Measurements from ENCODE around the gene ADAMTSL5.
A peak's percentile ranks its signal among the peaks of the same experiment; 100 is the strongest.
"Not testable (repeated sequence)": the region's sequence is repeated elsewhere in the genome, so short reads cannot be mapped to it uniquely, and the experiment has no call there.

ADAMTSL5 gene

DNA sequence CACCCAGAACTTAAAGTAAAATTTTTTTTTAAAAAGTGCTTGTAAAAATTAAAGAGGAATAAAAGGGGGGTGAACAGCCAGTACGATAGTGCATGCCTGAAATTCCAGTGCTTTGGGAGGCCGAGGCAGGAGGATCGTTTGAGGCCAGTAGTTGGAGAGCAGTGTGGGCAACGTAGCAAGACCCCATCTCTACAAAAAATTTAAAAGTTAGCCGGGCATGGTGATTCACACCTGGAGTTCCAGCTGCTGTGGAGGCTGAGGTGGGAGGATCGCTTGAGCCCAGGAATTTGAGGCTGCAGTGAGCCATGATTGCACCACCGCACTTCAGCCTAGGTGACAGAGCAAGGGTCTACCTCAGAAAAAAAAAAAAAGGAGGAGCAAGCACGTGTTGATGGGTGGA, 7.8 kb downstream of the ADAMTSL5 start:
- no peak for DNase-seq (ENCODE audit: low read depth)
- TF ChIP-seq, protein P1, sequence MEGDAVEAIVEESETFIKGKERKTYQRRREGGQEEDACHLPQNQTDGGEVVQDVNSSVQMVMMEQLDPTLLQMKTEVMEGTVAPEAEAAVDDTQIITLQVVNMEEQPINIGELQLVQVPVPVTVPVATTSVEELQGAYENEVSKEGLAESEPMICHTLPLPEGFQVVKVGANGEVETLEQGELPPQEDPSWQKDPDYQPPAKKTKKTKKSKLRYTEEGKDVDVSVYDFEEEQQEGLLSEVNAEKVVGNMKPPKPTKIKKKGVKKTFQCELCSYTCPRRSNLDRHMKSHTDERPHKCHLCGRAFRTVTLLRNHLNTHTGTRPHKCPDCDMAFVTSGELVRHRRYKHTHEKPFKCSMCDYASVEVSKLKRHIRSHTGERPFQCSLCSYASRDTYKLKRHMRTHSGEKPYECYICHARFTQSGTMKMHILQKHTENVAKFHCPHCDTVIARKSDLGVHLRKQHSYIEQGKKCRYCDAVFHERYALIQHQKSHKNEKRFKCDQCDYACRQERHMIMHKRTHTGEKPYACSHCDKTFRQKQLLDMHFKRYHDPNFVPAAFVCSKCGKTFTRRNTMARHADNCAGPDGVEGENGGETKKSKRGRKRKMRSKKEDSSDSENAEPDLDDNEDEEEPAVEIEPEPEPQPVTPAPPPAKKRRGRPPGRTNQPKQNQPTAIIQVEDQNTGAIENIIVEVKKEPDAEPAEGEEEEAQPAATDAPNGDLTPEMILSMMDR (conservative IDR thresholded peaks at IDR 0.05; ENCODE audit: low read length) = no peak
- H3K4me3 ChIP-seq (ENCODE audit: low read length) = no peak overlapping the region

DNA sequence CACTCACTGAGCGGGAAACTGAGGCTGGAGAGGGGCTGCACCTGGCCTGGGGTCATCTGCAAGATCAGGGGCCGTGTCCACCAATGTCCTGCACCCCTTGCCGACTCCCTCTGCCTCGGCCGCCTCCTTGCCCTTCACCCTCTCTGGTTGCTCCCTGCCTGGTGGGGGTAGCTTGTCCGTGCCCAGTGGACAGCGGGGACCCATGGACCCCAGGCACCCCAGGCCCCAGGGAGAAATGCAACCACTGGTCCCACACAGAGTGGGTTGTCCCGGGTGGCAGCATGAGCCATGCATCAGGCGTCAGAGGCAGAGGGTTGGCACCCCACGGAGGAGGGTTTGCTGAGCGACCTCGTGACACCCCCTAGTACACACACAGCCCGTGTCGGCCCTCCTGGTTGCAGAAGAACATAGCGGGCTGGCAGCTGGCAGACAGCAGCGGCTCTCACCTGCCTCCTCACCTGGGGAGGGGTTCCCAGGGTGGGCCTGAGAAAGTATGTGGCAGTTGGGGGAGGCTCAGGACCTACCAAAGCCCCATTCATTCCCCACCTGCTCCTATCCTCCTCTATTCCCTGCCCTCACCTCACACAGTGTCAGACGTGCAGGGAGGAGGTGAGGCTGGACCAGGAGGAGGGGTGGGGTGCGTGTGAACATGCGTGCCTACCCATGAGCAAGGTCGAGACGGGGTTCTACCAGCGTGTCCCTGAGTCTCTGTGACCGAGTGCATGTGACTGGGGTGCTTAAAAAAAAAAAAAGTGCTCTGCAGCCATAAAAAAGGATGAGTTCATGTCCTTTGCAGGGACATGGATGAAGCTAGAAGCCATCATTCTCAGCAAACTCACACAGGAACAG, 8.7 kb downstream of the ADAMTSL5 start:
- no peak for DNase-seq (ENCODE audit: low read depth)
- H3K4me3 ChIP-seq (ENCODE audit: low read length) = no peak overlapping the region
- TF ChIP-seq, protein P1 (conservative IDR thresholded peaks at IDR 0.05; ENCODE audit: low read length) = no peak

DNA sequence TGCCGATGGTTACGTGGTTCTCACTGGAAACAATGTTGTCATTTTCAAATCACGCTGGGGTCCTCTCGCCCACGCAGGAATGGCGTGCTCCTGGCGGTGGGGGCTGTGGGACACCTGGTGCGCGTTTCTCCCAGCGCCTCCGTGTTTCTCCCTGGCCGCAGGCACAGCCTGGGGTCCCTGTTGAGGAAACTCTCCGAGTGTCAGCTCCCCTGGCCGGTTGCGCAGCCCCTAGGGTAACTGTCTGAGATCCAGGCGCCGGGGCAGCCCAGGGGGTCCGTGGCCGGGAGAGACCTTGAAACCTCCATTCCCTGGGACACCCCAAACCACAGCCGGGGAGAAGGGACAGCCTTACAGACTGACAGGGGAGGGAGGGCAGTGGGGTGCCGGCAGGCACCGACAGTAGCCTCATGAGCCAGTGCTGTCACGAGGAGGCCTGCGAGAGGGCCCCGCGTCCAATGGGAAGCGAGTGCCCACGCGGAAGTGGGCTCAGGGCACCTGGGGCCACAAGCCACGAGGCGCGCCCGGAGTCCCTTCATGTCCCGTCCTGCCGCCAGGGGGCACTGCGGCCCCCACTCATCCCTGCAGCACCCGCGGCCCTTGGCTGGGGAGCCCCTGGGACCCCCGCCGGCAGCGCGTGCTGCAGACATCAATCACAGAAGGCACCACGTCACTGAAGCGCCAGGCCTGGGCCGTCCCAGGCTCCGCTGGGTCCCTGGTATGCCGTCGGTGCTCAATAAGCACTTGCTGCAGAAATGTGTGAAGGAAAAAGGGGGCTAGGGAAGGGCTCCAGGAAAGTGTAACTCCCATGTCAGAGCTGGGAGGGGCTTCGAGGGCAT, 9.5 kb downstream of the ADAMTSL5 start:
- no peak overlapping the region; the same call in none of the 2 replicates for H3K4me3 ChIP-seq (ENCODE audit: low read length)
- TF ChIP-seq, protein P1 (conservative IDR thresholded peaks at IDR 0.05; ENCODE audit: low read length) = peak; percentile 57
- DNase-seq (ENCODE audit: low read depth) = peak; percentile 25

DNA sequence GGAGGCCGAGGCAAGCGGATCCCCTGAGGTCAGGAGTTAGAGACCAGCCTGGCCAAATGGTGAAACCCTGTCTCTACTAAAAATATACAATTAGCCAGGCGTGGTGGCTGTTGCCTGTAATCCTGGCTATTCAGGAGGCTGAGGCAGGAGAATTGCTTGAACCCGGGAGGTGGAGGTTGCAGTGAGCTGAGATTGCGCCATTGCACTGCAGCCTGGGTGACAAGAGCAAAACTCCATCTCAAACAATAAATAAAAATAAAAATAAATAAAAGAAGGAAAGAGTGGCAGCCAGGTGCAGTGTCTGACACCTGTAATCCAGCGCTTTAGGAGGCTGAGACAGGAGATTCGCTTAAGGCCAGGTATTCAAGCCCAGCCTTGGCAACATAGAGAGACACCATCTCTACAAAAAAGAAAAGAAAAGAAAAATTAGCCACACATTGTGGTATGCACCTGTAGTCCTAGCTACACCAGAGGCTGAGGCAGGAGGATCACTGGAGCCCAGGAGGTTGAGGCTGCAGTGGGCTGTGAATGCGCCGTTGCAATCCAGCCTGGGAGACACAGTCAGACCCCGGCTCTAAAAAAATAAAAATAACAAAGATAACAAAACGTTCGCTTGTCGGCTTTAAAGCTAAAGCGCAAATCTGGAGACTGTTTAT, 10.3 kb downstream of the ADAMTSL5 start:
- no peak for DNase-seq (ENCODE audit: low read depth)

DNA sequence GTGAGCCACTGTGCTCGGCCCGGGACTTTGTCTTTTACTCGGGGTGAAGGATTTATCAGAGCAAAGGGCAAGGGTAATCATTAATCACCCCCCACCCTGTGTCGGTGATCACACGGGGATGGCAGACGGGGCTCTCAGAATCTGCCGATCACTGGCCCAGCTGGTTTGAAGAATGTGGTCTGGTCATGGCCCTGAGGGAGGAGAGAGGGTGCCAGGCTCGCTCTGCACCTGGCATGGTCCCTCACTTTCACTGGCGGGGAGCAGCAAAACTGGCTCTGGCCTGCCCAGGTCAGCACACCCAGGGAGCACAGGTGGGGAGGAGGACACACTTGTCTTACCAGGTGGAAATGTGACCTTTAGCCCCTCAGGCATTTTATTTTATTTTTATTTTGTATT, 11.6 kb downstream of the ADAMTSL5 start:
- no peak overlapping the region for H3K4me3 ChIP-seq (ENCODE audit: low read length)
- no peak for DNase-seq (ENCODE audit: low read depth)
- TF ChIP-seq, protein P1 (conservative IDR thresholded peaks at IDR 0.05; ENCODE audit: low read length) = no peak

More for the DNA sequence above, 10.3 kb downstream of the ADAMTSL5 start:
- TF ChIP-seq, protein P1 (conservative IDR thresholded peaks at IDR 0.05; ENCODE audit: low read length) = no peak
- no peak overlapping the region for H3K4me3 ChIP-seq (ENCODE audit: low read length)

DNA sequence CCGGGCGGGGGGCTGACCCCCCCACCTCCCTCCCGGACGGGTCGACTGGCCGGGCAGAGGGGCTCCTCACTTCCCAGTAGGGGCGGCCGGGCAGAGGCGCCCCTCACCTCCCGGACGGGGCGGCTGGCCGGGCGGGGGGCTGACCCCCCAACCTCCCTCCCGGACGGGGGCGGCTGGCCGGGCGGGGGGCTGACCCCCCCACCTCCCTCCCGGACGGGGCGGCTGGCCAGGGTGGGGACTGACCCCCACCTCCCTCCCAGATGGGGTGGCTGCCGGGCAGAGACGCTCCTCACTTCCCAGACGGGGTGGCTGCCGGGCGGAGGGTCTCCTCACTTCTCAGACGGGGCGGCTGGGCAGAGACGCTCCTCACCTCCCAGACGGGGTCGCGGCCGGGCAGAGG, 13.6 kb downstream of the ADAMTSL5 start:
- not testable (repeated sequence) for DNase-seq (ENCODE audit: low read depth); H3K4me3 ChIP-seq (ENCODE audit: low read length)

DNA sequence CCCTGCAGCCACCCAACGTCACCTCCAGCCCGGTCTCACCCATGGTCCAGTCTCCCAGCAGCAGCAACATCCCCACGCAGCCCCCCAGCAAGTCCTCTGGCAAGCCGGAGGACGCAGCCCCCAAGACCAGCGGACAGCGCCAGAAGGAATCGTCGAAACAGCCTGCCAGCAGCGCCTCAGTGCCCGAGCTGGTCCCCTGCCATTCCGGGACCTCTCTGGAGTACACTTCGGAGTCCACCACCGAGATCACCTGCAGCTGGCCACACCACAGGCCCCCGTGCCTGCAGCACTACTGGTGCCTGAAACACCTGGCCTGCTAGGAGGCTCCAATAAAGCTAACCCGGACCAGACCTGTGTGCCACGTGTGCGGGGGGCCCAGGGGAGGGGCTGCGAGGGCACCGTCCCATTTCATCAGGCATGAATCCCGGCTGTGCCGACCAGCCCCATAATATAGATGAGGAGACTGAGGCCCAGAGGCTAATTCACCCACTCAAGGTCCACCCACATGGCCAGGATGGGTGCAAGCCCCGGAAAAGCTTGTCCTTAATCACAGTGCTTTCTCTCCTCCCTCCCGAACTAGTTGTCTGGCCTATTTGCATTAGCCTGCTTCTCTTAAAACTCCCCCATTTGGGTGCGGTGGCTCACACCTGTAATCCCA, 15.1 kb downstream of the ADAMTSL5 start:
- TF ChIP-seq, protein P1 (conservative IDR thresholded peaks at IDR 0.05; ENCODE audit: low read length) = no peak
- no peak for DNase-seq (ENCODE audit: low read depth)

More for the DNA sequence above, 15.1 kb downstream of the ADAMTSL5 start:
- no peak overlapping the region for H3K4me3 ChIP-seq (ENCODE audit: low read length)
